HG03039 (cell line): ENCODE measurements around the gene ZNF418.
A peak's percentile ranks its signal among the peaks of the same experiment; 100 is the strongest.

Source experiments
- ATAC-seq: cut with Tn5 transposase; IDR thresholded peaks from one replicate; pipeline ENCODE4 v1.9.1; 2021; ENCODE audit warnings: mild to moderate bottlenecking, moderate library complexity; ENCODE audit not compliant: unreplicated experiment

The ZNF418 gene

DNA sequence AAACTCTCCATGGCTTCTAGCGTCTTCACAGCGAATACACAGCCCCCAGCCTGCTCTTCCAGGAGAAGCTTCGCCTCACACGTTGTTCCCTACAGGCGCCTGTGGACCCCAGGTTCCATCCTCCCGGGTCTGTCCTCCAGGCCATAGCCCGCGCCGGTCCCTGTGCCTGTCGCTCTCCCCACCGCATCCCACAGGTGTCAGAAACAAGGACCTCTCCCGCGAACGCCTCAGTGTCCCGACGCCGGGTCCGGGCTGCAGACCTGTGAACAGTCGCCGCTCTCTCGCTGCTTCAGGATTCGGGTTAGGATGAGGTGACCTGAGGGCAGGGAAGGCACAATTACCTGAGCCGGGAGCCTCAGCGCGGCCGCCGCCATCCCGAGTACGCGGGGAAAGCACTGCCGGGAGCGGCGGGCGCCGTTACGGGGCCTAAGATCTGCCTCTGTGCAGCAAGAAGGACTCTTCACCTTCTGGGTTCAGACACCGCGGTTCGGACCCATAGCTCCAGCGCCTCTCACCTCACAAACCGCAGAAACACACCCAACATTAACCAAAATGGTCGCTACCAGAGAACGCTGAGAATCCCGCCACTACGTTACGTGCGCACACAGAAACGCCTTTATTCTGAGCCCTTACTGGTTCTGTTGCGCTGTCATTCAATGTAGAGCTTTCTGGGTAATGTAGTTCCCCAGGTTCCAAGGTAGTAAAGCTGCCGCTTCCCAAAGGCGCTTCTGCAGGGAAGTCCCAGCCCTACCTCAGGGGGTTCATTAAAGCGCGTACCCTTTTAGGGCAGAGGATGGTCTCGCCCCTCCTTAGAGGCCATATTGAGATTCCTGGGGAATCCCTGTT is at the start of gene ZNF418:
Gene ZNF418, minus strand, starts transcription at position 583 of the 846 bp plus-strand sequence. CDS start 1,580 bp downstream, outside the sequence.
- ATAC-seq: no peak

DNA sequence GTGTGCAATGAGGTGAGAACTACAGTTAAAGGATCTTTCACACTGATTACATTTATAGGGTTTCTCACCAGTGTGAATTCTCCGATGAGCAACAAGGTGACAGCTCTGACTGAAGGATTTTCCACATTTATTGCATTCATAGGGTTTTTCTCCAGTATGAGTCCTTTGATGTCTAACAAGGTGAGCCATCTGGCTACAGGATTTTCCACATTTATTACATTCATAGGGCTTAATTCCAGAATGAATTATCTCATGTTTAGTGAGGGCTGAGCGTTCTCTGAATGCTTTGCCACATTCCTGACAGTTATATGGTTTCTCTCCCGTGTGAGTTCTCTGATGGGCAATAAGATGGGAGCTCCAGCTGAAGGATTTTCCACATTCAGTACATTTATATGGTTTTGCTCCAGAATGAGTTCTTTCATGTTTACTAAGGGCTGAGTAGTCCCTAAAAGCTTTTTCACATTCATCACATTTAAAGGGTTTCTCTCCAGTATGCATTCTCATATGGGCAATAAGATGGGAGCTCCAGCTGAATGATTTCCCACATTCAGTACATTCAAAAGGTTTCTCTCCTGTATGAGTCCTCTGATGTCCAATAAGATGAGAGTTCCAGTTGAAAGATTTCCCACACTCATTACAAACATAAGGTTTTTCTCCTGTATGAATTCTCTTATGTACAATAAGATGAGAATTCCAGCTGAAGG is 43.5 kb upstream of the ZNF418 start:
- ATAC-seq: no peak

DNA sequence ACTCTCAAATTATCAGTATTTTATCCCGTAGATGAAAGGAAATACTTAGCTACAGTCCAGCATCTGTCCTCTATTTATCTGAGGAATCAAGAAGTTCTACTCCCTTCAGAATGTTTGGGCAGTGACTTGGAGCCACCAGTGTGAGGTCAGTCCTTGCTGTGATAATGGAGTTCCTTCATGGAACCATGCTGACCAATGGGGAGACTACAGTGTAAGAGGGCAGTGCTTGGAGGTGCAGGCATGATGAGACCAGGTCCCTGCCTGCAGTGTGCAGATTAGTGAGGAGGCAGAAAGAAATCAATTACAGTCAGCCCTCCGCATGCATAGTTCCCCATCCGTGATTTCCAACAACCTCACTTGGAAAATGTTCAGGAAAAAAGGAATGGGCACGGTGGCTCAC is 39.2 kb upstream of the ZNF418 start, which contains the start of gene C19orf18:
Gene C19orf18, minus strand, starts transcription at position 101 of the 400 bp plus-strand sequence. CDS start 102 bp downstream, outside the sequence.
- no peak for ATAC-seq

DNA sequence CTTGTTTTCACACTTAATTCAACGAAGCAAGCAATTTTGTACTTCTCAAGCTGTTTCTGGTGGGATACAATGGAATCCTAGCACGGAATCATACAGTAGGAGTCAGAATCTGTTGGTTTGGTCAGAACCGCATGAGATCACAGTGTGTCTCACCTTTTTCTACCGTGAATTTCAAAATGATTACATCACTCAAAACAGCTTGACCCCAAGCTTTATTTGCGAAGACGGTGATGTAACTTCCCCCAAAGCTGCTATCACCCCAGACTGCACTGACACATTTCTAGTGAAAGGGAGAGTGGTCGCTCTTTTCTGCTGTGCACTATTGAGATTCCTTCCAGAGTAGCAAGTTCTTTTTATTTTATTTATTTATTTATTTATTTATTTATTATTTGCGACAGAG is 29.6 kb upstream of the ZNF418 start:
- ATAC-seq: no peak

GRCh38 chr19:57961785-57962184 is 26.6 kb upstream of the ZNF418 start:
- ATAC-seq: no peak

DNA sequence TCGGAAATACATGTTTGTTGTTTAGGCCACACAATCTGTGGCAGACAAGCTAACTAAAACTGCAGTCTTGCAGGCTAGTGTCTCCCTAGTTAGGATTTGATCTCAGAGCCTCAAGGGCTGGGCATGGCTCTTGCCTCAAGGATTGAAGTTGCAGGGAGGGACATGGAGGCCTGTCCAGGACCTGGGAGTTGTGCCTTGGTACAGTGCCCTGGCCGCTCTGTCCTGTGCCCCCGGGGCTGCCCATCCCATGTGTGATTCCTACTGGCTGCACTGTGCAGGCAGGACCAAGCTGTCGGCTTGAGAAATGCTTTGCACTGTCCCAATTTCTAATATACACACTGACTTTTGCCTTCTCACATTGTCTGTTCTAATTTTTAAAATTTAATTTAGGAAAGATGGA is 19.8 kb upstream of the ZNF418 start:
- no peak for ATAC-seq

DNA sequence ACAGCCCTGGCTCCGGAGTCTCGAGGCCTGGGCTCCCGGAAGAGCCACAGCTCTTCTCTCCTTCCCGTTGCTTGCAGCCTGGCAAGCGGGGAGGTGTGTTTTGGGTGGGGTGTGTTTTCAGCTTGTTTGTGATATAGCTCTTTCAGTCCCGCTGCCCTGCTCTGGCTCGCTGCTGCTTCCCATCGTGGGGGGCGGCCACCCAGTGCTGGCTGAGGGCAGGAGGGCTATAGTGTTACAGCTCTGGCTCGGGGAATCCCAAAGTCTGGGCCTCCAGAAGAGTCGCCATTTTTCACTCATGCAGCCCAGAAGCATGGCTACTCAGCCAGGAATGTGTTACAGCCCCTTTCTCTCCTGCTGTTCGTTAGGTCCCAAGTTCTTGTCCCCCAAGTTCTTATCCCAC is 14.5 kb upstream of the ZNF418 start:
- ATAC-seq: no peak

- no peak for ATAC-seq
Measured at GRCh38 chr19:57949296-57949695, 14.1 kb upstream of the ZNF418 start.

DNA sequence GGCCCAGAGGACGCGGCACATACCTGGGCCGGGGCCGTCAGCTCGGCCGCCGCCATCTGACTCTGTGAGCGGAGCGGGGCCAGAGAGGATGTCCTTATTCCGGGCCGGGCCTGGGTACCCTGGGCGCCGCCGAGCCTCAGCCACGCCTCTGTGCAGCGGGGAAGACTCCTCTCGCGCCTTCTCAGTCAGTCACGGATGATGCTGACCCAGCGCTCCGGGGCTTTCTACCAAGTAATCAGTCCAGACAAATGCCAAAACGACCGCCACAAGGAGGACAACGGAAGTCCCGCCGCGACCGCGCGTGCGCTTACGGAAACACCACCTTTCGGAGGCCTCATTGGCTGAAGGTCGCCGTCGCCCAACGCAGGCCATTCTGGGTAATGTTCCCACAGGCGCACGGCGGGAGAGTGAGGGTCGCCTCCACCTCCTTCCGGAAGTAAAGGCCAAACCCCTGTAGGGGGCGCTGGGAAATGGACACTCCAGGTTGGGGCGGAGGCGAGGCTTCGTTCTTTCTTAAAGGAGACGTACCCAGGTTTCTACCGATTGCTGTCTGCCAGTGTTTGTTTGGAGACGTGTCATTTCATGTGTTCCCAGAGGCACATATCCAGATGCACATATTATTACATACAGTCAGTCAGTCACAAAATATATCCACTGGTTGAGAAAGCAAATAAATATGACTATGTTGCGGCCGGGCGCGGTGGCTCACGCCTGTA is 12.4 kb upstream of the ZNF418 start, which contains the start of gene ZNF256:
Gene ZNF256, minus strand, starts transcription at position 288 of the 716 bp plus-strand sequence. Its CDS starts 232 bp downstream, at position 56.
- peak; percentile 79 for ATAC-seq

- peak; percentile 9 for ATAC-seq
Measured at GRCh38 chr19:57947088-57947418, 11.9 kb upstream of the ZNF418 start.

DNA sequence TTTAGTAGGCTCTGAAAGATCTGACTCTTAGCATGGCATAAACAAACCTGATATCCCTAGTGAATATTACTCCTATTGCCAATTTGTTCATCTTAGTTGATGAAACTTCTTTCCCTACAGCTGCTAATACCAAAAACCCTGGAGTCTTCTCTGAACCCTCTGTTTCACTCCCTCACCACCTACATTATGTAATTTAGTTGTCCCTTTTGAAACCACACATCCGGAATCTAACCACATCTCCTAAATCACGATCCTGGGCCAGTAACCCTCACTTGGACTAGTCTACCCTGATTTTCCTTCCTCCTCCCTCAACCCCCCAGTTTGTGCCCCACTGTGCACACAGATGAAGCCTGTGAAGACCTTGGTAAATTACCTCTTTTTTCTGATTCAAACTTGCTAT is 11.1 kb upstream of the ZNF418 start:
- ATAC-seq: no peak

DNA sequence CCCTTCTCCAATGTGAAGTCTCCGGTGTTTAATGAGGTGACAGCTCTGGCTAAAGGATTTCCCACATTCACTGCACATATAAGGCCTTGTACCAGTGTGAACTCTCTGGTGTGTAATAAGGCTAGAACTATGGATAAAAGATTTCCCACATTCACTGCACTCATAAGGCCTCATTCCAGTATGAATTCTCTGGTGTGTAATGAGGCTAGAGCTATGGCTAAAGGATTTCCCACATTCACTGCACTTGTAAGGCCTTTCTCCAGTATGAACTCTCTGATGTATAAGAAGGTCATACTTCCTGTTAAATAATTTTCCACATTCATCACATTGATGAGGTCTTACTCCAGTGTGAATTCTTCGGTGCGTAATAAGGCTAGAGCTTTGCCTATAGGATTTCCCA is 6.4 kb upstream of the ZNF418 start:
- ATAC-seq: no peak

DNA sequence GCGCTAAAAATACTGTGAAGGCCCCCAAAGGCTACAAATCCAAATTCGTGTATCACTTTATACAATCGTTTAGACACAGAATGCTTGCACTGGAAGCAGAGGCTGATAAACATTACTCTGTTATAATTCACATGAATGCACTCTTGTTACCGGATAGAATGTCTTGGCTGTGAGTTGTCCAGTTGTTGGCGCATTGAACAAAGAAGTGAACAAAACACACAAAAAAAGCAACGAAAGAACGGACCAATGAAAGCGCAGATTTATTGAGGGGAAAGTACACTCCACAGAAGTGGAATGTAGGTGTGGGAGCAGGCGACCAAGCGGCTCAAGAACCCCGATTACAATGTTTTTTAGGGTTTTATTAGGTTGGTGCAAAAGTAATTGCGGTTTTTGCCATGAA is 529 bp upstream of the ZNF418 start:
- no peak for ATAC-seq

GRCh38 chr19:57927587-57927986 is 7.6 kb downstream of the ZNF418 start:
- ATAC-seq: no peak

- ATAC-seq: peak; percentile 90
Measured at GRCh38 chr19:57916168-57916995, 18.8 kb downstream of the ZNF418 start, which contains the start of gene ZNF417. TSS of gene ZNF417 (minus strand) at chr19:57916592. CDS start at chr19:57916411, 181 bp downstream.

GRCh38 chr19:57914531-57914930 is 20.7 kb downstream of the ZNF418 start:
- ATAC-seq: no peak

- no peak for ATAC-seq
Measured at GRCh38 chr19:57907394-57907793, 27.8 kb downstream of the ZNF418 start.

DNA sequence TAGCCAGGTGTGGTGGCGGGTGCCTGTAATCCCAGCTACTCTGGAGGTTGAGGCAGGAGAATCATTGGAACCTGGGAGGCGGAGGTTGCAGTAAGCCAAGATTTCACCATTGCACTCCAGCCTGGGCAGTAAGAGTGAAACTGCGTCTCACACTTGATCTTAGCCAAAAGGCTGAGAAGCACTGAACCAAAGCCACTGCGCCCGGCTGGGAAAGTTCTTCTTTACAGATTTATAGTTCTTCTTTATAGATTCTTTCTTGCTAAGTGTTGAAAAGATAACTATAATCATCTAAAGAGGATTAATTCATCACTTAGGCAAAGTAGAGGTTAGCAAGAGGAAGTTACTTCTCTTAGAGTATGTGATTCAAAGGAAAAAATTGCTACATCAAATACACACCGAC is 29.9 kb downstream of the ZNF418 start:
- ATAC-seq: no peak

DNA sequence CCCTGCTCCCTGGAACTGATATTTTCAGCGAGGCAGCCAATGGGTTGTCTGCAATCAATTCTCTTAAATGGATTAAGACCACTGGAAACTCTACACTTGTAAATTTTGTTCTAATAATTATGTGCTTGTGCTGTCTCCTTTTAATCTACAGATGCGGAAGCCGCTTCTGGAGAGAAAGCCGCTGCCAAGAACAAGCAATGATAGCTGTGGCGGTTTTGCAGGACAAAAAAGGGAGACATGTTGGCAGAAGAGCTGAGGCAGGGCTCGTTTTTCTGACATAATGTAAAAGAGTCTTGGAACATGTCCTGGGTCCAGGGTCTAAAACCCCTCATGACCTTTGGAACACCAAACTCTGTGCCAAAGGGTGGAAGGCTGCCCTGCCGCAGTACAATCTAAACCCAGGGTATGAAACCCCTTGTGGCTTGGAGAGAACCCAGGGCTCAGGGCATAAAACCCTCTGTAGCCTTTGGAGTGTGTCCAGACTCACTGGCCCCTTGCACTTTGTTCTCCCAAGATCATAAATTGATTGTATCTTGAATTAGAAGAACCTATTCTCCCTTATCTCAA is 31.5 kb downstream of the ZNF418 start:
- no peak for ATAC-seq

- no peak for ATAC-seq
Measured at GRCh38 chr19:57900311-57900710, 34.9 kb downstream of the ZNF418 start.
